ENCODE measurements around the gene MACROD2. TPM values are rescaled to one million over a fixed set of nuclear protein-coding genes. Genes with fewer than 3 reads are reported as not detected.

Gene MACROD2
- total RNA-seq, 4 donors from 2014 or later: 4.0 to 14.1 (median 10.4) TPM

DNA sequence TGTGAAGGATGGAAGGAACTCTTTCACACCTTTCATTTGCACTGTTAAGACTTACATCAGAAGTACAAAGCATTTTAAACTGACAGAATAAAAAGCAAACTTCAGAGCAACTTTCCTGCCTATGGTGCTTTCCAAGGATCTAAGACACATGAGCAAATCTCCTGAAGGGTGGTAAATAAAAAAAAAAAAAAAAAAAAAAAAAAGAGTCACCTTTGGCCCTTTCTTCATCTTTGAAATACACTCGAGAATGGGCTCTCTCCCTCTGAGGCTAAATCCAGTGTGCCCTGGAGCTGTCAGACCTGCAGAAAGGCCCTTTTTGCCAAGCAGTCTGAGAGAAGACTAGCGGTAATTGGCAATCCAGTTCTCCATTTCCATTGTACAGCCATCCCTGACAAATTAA, 1455.9 kb downstream of the MACROD2 start:
- Histone ChIP-seq H3K36me3 (no peaks in the 10 kb centered on the region), H3K4me1 (no peaks in the 10 kb centered on the region), H3K27me3 (no peaks in the 10 kb centered on the region), H3K27ac (no peak overlapping the region), H3K4me3 (no peak overlapping the region), H3K9me3 (no peaks in the 10 kb centered on the region)
- 82 to 84% methylated on average over 2 of the region's 2 CpGs for WGBS, 2 donors
- DNase-seq (ENCODE audit: low spot score in 2 of 2): no peak
- no peak for TF ChIP-seq EP300 (IDR thresholded peaks at IDR 0.05)
- TF ChIP-seq, protein P1, sequence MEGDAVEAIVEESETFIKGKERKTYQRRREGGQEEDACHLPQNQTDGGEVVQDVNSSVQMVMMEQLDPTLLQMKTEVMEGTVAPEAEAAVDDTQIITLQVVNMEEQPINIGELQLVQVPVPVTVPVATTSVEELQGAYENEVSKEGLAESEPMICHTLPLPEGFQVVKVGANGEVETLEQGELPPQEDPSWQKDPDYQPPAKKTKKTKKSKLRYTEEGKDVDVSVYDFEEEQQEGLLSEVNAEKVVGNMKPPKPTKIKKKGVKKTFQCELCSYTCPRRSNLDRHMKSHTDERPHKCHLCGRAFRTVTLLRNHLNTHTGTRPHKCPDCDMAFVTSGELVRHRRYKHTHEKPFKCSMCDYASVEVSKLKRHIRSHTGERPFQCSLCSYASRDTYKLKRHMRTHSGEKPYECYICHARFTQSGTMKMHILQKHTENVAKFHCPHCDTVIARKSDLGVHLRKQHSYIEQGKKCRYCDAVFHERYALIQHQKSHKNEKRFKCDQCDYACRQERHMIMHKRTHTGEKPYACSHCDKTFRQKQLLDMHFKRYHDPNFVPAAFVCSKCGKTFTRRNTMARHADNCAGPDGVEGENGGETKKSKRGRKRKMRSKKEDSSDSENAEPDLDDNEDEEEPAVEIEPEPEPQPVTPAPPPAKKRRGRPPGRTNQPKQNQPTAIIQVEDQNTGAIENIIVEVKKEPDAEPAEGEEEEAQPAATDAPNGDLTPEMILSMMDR (IDR thresholded peaks at IDR 0.05): no peak
- TF ChIP-seq POLR2A (IDR thresholded peaks at IDR 0.05): no peak

DNA sequence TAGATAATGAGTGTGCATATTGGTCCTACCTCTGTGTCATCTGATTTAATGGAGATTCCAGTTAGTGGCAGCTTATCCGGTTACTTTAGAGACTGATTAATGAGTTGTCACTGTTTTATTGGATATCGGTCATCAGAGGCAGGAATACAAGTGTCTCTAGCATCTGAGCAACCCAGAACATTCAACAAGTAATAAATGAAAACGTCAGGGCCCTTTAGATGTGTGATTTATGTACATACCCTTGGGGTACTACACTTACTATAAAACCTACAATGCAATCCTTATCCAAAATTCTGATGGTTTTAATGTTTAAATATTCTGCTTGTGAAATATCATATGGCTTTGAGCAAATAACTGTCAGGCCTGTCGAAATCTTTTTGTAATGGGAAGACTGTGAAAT, 1460.0 kb downstream of the MACROD2 start:
- no peaks in the 10 kb centered on the region for H3K36me3 ChIP-seq
- no peak overlapping the region for H3K27ac ChIP-seq
- TF ChIP-seq EP300 (IDR thresholded peaks at IDR 0.05) (no peak), POLR2A (IDR thresholded peaks at IDR 0.05) (no peak)
- TF ChIP-seq, protein P1 (IDR thresholded peaks at IDR 0.05): no peak
- no peak overlapping the region for H3K4me3 ChIP-seq
- 62 to 72% methylated on average over 4 of the region's 4 CpGs for WGBS, 2 donors
- H3K27me3 ChIP-seq: no peaks in the 10 kb centered on the region
- H3K9me3 ChIP-seq: no peaks in the 10 kb centered on the region
- DNase-seq (ENCODE audit: low spot score in 2 of 2): no peak
- no peaks in the 10 kb centered on the region for H3K4me1 ChIP-seq

DNA sequence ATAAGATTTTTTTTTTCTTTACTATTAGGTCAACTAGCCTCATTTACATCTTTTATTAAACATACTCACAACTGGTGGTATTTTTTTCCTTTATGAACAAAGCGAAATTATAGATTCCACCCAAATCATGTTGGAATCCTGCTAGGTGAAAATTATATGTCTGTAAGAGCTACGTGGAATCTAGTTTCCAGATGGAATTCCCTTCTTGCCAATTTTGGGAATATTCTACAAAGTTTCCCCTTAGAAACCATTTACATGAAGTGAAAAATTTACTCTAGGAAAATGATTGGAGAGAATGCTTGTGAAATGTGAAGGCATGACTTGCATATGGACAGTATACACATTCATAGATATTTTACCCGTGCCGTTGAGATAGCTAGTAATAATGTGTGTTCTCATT, 1466.6 kb downstream of the MACROD2 start:
- Histone ChIP-seq H3K36me3 (no peaks in the 10 kb centered on the region), H3K4me1 (no peaks in the 10 kb centered on the region), H3K27me3 (no peaks in the 10 kb centered on the region), H3K9me3 (no peaks in the 10 kb centered on the region), H3K4me3 (no peak overlapping the region), H3K27ac (no peak overlapping the region)
- 76 to 81% methylated on average over 4 of the region's 4 CpGs for WGBS, 2 donors
- no peak for DNase-seq (ENCODE audit: low spot score in 2 of 2)
- TF ChIP-seq EP300 (IDR thresholded peaks at IDR 0.05) (no peak), POLR2A (IDR thresholded peaks at IDR 0.05) (no peak)
- TF ChIP-seq, protein P1 (IDR thresholded peaks at IDR 0.05): no peak

DNA sequence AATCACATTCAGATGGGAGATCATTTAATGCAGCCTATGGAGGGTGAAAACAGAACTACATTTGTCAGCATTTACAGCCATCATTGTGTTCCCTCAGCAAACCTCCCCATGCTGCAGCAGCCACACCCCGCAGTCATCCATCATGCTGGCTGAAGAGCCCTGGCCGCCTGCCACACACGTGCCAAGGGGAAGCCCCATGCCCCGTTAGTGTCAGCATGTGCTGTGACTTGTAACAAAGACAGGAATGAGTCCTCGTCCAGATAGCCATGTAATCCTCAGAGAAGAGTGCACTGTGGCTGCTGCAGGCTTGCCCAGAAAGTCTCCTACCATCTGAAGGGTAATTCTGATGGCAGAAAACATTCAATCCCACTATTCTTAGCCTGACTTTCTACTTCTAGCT, 1480.2 kb downstream of the MACROD2 start:
- peaks cover 0 to 28% (median 7%) of the 10 kb centered on the region in 4 donors for H3K4me1 ChIP-seq
- peak overlapping the region in 3 of 4 donors; percentile 2 to 83 (median 74) for H3K27ac ChIP-seq
- no peaks in the 10 kb centered on the region for H3K27me3 ChIP-seq
- H3K4me3 ChIP-seq: no peak overlapping the region
- H3K9me3 ChIP-seq: peaks cover 0 to 3% (median 0%) of the 10 kb centered on the region in 4 donors
- no peak for TF ChIP-seq POLR2A (IDR thresholded peaks at IDR 0.05)
- peak in 1 of 2 donors; percentile 34 for TF ChIP-seq EP300 (IDR thresholded peaks at IDR 0.05)
- peak; percentile 10 to 19 for DNase-seq (ENCODE audit: low spot score in 2 of 2)
- H3K36me3 ChIP-seq: no peaks in the 10 kb centered on the region
- 19 to 25% methylated on average over 5 of the region's 5 CpGs for WGBS, 2 donors

DNA sequence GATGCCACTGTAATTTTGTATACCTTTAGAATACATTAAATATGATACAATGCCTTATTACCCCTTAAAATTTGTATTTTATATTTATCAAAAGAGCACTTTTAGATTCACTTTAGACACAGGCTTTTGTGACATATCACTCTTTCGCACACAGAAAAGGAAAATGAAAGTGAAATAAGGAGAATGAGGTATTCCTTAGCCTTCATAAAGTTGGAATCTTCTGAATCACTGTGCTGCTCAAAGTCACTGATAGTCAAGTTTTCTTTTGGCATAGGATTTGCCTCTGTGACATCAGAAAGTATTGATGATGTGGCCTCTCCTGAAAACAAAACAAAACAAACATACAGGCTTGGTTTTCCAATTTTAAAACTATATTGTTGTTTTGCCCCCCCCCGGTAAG, 1480.9 kb downstream of the MACROD2 start:
- Histone ChIP-seq H3K27ac (peak overlapping the region in 3 of 4 donors; percentile 2 to 83 (median 74)), H3K36me3 (no peaks in the 10 kb centered on the region), H3K9me3 (peaks cover 0 to 3% (median 0%) of the 10 kb centered on the region in 4 donors), H3K4me1 (peaks cover 0 to 28% (median 7%) of the 10 kb centered on the region in 4 donors), H3K27me3 (no peaks in the 10 kb centered on the region), H3K4me3 (no peak overlapping the region)
- no peak for DNase-seq (ENCODE audit: low spot score in 2 of 2)
- WGBS, 2 donors: 44 to 46% methylated on average over 2 of the region's 2 CpGs
- TF ChIP-seq EP300 (IDR thresholded peaks at IDR 0.05): no peak
- no peak for TF ChIP-seq POLR2A (IDR thresholded peaks at IDR 0.05)
- TF ChIP-seq, protein P1 (IDR thresholded peaks at IDR 0.05): no peak

DNA sequence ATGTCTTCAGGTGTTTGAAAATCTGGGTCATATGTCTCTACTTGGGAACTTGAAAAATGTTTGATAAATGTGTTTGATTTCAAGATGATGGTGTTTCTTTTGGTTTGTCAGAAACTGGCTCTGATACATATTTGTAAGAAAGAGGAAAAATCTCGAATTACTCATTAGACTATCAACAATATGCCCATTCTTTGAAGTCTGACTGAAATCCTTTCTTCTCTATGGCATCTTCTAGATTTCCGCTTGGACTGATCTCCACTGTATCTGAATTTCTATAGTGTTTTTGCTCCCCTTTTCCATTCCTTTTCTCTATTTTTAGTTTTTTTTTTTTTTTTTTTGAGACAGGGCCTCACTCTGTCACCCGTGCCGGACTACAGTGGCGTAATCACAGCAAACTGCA, 1481.5 kb downstream of the MACROD2 start:
- Histone ChIP-seq H3K27me3 (no peaks in the 10 kb centered on the region), H3K9me3 (peaks cover 0 to 3% (median 0%) of the 10 kb centered on the region in 4 donors), H3K4me1 (peaks cover 0 to 28% (median 7%) of the 10 kb centered on the region in 4 donors), H3K27ac (peak overlapping the region in 3 of 4 donors; percentile 17 to 83 (median 74)), H3K36me3 (no peaks in the 10 kb centered on the region), H3K4me3 (no peak overlapping the region)
- no peak for TF ChIP-seq EP300 (IDR thresholded peaks at IDR 0.05)
- TF ChIP-seq, protein P1 (IDR thresholded peaks at IDR 0.05): no peak
- TF ChIP-seq POLR2A (IDR thresholded peaks at IDR 0.05): no peak
- DNase-seq (ENCODE audit: low spot score in 2 of 2): no peak
- WGBS, 2 donors: 54 to 64% methylated on average over 5 of the region's 5 CpGs

Data from tibial nerve (tissue), 4 donors.